G401.6 (cell line): ENCODE results near the gene MFGE8.
"Not testable (repeated sequence)": the region's sequence is repeated elsewhere in the genome, so short reads cannot be mapped to it uniquely, and the experiment has no call there.

Experiments
- FAIRE-seq: peaks from 2 replicates; lab custom pipeline; 2012; peaks lifted over from hg19 to GRCh38; lab: Jason Lieb, UNC

Gene MFGE8, protein sequence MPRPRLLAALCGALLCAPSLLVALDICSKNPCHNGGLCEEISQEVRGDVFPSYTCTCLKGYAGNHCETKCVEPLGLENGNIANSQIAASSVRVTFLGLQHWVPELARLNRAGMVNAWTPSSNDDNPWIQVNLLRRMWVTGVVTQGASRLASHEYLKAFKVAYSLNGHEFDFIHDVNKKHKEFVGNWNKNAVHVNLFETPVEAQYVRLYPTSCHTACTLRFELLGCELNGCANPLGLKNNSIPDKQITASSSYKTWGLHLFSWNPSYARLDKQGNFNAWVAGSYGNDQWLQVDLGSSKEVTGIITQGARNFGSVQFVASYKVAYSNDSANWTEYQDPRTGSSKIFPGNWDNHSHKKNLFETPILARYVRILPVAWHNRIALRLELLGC

DNA sequence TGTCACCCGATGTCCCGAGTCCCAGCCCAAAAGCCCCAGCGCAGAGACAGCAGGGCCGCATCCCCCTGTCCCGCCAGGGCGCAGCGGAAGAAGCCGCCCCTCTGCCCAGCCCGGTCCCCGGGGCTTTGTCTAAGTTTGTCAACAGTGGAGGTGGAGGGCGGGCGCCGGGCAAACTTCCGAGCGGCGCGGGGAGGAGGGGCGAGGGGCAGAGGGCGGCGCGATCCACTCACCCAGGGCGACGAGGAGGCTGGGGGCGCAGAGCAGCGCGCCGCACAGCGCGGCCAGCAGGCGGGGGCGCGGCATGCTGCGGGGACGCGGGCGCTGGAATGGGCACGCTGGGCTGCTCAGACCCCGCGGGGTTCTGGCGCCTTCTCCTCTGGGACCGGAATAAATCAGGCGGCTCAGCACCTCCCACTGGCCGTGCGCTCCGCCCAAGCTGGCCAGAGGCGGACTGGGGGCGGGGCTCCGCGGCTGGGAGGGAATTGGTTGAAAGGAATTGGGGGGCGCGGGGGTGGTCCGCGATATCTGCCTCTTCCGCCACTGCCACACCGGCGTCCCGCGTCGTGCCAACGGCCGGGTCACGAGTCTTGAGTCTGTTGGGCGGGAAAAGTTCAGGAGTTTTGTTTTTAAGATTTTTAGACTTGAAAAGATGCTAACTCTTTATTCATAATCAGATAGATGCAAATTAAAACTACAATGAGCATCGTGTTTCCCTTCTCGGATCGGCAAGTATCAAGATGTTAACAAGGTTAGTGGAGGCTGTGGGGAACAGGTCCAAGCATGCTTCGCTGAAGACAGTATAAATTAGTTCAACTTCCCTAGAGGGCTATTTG, at the start of gene MFGE8:
Gene MFGE8 (minus strand): TSS at position 363 of the 833 bp plus-strand sequence. CDS start 60 bp downstream, at position 303.
- no peak for FAIRE-seq

DNA sequence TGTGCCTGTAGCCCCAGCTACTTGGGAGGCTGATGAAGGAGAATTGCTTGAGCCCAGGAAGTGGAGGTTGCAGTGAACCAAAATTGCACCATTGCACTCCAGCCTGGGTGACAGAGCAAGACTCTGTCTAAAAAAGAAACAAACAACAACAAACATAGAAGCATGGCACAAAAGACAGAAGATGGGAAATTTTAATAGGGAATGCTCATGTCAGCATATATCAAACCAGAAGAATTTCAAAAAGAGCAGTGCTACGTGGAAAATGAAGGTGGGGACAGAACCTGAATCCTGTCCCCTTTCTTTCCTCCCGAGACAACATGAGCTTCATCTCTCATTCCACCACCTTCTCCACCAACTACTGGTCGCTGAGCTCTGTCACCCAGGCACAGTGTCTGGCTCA, 46.3 kb upstream of the MFGE8 start:
- FAIRE-seq, result no peak

DNA sequence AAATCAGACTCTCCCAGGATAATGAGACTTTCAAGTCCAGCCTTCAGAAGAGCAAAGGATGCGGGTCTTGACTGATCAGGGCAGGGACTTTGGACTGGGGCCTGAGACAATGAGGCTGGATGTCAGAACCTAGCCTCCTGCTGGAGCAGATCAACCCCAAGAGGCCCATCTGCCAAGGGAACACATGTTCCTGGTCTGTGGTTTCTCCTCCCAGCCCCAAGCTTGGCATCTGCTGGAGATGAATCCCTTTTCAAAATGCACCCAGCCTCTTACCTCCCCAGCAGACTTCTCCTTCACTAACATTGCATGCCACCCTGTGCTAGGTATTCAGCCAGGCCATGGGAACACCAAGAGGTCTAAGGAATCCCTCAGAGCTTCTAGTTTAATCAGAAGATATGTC, 43.7 kb upstream of the MFGE8 start:
- FAIRE-seq, result no peak

DNA sequence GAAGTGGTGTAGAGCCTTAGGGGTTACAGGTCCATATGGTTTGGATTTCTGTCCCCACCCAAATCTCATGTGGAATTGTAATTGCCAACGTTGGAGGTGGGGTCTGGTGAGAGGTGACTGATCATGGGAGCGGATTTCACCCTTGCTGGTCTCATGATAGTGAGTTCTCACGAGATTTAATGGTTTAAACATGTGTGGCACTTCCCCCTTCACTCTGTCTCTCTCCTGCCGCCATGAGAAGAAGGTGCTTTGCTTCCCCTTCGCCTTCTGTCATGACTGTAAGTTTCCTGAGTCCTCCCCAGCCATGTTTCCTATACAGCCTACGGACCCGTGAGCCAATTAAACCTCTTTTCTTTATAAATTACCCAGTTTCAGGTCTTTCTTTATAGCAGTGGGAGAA, 43.1 kb upstream of the MFGE8 start:
- no peak for FAIRE-seq

DNA sequence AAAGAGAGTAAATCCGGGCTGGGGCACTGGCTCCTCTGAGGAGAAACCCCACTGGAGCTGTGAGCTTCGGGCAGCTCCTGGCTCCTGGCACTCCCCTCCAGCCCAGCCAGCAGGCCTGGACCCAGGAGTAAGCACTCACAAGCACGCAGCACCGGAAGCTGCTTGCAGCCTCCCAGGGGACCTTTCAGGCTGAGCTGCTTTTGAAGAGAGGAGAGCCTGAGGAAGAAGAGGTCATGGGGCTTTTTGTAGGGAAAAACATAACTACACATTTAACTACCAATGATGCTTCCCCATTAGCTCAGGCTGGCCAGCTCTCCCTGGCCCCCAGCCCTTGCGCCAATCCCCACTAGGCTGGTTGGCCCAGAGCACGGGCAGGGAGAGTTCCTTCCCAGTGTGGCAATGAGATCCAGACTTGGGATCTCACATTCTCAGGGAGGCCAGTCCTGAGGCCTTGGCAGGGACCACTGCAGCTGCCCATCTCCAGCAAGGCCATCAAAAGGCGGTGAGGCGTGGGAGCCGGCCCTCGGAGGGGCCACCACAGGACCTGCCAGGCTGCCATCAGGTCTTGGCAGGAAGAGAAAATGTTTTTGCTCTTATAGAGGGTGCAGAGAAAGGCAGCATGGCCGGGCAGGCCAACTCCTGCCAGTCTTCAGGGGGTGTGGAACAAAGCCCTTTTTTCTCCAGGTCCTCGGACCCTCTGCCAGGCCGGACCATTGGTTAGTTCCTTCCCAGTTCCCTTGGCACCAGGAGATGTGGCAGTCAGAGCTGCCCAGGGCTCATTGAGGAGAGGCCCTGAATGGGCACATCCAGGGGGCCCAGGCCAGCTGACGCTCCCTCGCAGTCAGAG, 41.5 kb upstream of the MFGE8 start:
- FAIRE-seq, result no peak

DNA sequence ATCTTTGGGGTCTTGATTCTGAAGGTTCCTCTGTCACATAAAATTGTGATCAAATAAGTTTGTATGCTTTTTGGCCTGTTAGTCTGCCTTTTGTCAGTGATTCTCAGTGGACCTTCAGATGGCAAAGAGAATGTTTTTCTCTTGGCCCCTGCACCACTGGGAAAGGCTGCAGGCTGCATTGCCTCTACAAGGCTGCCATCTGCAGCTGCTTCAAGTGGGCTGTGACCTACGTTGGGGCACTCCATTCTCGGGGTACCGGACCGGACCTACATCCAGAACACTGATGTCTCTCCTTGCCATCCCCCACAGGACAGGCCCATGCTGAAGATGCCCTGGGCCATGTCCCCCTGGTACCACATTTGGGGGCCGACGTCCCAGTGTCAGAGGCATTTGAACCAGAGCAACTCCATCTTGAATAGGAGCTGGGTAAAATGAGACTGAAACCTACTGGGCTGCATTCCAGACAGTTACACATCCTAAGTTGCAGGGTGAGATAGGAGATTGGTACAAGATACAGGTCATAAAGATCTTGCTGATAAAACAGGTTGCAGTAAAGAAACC, 37.5 kb upstream of the MFGE8 start:
- no peak for FAIRE-seq

DNA sequence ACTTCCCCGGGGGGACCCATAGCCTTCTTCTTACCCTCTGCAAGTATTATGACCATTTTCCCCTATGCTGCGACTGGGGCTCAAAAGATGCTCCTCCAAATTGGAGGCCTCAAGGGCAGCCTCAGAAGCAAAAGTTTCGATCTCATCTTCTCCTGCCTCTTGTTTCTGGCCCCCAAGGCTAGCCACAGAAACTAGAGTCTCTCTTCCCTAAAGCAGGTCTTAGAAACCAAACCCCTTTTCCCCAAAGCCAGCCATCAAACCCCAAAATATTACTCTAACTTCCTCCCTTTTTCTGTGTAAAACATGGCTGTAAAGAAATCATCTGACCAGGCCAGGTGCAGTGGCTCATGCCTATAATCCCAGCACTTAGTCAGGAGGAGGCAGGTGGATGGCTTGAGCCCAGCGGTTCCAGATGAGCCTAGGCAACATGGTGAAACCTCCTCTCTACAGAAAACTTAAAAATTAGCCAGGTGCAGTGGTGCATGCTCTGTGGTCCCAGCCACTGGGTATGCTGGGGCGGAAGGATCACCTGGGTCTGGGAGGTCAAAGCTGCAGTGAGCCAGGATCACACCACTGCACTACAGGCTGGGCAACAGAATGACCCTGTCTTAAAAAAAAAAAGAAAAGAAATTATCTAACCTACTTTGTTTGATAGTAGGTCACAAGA, 36.7 kb upstream of the MFGE8 start:
- no peak for FAIRE-seq

DNA sequence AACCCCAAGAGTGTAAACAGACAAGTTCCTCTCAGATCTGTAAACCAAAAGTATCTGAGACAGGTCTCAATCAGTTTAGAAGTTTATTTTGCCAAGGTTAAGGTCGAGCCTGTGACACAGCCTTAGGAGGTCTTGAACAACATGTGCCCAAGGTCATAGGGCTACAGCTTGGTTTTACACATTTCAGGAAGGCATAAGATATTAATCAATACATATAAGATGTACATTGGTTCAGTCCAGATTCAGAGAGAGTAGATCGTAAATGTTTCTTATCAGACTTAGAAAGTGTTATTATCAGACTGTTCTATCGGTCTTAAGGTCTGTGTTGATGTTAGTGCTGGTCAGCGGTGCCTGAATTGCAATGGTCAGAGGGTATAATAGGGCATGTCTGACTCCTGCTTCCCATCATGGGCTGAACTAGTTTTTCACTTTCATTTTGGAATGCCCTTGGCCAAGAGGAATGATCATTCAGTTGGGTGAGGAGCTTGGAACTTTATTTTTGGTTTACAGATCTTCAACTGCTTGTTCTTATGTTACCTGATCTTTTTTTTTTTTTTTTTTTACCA, 27.0 kb upstream of the MFGE8 start:
- no peak for FAIRE-seq

DNA sequence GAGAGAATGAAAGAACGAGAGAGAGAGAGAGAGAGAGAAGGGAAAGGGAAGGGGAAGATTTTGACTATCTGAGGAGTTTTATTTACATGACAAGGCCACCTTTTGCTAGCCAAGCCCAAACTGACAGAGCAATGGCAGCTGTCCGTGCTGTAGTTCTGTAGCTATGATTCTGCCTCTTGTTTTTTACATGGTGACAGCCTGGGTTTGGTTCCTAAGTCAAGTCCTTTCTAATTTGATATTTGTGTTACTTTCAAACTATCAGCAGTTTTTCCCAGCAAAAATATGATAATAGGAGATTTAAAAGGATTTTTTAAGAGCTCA, 26.3 kb upstream of the MFGE8 start:
- FAIRE-seq, result no peak

DNA sequence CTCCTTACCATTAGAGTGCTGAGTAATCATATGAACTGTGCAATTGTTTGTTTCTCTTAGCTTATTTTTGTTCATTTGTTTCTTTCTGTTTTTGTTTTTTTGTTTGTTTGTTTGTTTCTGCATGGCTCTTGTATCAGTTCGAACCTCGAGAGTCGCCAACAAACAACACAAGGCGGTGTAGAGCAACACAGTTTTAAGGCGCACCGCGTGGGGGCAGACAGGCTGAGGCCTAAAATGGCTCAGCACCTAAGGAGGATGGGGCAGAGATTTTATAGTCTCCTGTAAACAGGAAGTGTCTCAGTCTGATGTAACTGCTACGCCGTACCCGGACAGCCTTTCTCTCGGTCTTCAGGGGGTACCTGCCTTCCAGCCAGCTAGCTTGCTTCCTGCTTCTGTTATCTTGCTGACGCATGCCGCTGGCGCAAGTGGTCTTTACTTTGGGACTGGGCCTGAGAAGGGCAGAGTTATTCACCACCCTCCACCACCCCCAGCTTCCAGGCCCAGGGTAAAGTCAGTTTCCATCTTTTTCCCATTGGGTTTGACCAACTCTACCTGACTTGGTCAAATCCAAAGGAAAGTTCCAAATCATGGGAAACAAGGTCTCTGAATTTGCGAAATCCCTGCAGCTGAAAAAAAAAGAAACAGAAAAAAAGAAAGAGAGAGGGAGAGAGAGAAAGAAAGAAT, 25.8 kb upstream of the MFGE8 start:
- FAIRE-seq, result no peak

DNA sequence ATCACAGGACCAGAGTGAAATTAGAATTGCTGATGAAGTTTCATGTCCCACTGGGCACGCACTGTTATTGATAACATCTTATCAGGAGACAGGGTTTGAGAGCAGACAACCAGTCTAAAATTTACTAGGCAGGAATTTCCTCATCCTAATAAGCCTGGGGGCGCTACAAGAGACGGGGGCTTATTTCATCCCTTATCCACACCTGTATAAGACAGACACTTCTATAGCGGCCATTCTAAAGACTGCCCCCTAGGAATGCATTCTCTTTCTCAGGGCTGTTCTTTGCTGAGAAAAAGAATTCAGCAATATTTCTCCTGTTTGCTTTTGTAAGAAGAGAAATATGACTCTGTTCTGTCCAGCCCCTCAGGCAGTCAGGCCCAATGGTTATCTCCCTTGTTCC, 21.3 kb upstream of the MFGE8 start:
- not testable (repeated sequence) for FAIRE-seq

DNA sequence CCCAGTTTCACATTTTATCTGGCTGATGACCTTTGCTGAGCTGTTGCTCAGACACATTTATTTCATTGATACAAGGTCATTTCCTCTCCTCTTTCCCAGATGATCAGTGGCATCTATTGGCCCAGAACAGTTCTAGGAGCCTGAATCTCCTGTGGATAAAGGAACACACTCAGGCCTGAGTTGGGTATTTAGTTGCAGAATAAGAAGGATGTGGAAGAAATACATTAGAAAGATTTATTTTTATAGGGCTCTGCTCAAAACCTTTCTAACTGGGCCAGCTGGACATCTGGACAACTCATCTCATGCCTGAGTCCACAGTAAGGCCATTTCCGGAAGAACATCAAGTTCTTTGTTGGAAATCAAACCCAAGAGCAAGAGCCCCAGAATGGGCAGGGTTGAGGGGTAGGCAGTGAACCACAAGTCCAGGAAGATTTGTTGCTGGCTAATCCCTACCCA, 19.7 kb upstream of the MFGE8 start:
- FAIRE-seq, result no peak

DNA sequence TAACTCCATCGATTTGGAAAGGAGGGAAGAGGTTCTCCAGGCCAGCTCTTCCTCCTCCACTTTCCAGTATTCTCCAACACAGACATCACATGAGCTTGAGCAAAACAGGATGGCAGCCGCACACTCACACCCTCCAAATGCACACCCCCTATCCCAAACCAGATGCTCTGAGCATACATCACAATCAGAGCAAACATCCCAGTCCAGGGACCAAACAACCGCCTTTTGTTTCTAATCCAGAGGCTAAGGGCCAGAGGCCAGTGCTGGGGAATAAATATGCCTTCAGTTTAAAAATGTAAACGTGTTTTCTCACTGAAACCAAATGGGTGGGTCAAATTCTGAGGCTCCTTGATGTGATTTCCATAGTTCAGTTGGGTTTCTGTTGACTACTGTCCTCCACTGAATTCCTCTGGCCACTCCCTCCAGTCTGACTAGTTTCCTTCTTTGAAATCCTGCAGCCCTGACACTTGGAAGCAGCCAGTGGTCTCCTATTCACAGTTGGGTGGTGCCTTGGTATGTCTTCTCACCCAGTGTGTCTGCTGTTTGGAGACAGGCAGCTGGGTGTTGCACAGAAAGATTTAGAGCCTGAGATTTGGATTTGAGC, 19.2 kb upstream of the MFGE8 start:
- no peak for FAIRE-seq

DNA sequence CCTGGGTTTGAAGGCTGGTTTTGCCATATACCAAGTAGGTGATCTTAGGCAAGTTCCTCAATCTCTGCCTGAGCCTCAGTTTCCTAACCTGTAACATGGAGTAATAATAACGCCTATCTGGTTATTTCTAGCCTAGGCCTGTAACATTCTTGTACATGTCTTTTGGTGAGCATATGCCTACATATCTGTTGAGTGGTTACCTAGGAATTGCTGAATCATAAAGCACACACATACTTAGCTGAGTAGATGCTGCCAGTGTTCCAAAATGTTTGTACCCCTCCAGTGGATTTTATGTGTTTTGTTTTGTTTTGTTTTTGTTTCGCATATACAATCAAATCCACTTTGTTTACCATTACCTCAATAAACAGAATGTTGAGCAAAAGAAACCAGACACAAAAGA, 17.4 kb upstream of the MFGE8 start:
- FAIRE-seq, result no peak

DNA sequence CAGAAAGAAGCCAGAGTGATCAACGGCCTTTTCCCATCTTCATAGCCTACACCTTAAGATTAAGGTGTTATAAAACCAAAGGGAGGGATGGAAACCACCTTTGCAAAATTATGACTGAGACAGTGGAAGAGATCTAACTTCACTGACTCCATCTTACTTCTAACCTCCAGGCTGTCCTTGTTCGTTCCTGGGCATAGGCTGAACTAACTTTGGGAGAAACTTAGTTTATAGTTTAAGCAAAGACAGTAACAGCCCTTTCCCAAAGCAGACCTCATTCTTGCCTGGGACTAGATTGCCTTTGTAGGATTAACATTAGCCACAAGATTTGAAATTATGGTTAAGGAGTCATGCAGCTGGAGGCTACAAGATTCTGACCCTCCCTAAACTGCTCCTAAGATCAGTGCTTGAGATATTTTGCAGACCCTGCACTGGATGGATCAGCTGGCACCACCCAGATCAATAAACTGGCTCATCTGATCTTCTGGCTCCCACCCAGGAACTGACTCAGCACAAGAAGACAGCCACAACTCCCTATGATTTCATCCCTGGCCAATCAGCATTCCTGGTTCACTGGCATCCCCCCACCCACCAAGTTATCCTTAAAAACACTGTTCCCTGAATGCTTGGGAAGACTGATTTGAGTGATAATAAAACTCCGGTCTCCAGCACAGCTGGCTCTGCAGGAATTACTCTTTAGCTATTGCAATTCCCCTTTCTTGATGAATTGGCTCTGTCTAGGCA, 16.3 kb upstream of the MFGE8 start:
- FAIRE-seq, result not testable (repeated sequence)

DNA sequence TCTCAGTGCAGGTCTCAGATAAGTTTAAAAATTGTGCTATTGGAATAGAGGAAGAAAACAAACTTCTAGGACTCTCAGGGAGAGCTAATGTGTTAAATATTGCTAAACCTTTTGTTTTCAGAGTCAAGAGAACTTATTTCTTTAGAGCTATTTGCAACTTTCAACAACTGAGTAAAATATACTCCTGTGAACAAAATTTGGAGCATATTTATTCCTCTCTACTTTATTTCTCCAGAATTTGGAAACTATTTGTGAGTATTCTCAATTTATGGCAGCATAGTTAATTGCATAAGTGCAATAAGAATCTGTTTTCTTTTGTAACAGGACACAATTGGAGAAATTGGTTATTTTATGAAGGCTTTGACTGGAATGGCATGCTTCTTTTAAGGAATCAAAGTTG, 15.0 kb upstream of the MFGE8 start:
- not testable (repeated sequence) for FAIRE-seq

DNA sequence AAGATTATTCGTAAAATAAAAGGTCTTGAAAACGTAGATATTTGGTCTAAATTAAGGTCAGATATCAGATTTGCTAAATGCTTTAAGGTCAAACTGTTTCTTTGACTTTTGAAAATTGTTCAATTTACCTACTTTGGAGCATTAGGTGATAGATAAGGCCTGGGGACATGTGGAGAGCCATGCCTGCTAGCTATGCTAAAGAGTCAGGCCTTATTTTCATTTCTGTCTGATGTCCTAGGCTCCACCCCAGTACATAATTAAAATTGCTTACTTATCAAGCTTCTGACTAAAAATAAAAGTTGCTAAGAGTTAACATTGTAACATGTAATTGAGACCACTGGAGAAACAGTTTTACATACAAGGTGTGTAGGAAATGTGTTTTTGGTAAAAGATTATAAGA, 12.5 kb upstream of the MFGE8 start:
- FAIRE-seq, result not testable (repeated sequence)

DNA sequence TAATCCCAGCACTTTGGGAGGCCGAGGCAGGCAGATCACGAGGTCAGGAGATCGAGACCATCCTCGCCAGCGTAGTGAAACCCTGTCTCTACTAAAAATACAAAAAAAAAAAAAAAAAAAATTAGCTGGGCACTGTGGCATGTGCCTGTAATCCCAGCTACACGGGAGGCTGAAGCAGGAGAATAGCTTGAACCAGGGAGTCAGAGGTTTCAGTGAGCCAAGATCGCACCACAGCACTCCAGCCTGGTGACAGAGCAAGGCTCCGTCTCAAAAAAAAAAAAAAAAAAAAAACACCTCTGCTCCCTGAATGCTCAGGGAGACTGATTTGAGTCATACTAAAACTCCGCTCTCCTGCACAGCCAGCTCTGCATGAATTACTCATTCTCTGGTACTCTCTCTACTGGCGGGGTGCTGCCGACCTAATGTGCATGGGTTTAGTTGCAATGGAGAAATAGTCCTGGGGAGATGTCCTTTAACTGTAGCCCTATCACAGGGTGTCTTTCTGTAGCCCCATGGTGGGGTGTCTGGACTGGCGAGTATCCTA, 7.8 kb upstream of the MFGE8 start:
- FAIRE-seq, result not testable (repeated sequence)

DNA sequence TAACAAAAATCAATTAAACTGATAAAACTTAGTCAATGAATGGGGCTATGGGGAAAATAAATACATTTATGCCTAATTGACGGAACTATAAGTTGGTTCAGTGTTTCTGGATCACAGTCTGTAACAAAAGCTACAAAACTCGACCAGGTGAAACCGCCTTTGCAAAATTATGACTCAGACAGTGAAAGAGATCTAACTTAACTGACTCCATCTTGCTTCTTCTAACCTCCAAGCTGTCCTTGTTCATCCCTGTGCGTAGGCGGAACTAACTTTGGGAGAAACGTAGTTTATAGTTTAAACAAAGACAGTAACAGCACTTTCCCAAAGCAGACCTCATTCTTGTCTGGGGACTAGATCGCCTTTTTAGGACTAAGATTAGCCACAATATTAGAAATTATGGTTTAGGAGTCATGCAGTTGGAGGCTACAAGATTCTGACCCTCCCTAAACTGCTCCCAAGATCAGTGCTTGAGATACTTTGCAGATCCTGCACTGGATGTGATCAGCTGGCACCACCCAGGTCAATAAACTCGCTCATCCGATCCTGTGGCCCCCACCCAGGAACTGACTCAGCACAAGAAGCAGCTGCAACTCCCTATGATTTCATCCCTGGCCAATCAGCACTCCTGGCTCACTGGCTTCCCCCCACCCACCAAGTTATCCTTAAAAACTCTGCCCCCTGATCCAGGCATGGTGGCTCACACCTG, 7.2 kb upstream of the MFGE8 start:
- FAIRE-seq, result no peak
